HG03469 (cell line): ENCODE results near the gene DPCD.
"Not testable (repeated sequence)": the region's sequence is repeated elsewhere in the genome, so short reads cannot be mapped to it uniquely, and the experiment has no call there.

Experiments used
- ATAC-seq: cut with Tn5 transposase; IDR thresholded peaks from one replicate; pipeline ENCODE4 v1.9.1; 2021; ENCODE audit warnings: mild to moderate bottlenecking, moderate library complexity, moderate number of reproducible peaks; ENCODE audit not compliant: unreplicated experiment

The DPCD gene

DNA sequence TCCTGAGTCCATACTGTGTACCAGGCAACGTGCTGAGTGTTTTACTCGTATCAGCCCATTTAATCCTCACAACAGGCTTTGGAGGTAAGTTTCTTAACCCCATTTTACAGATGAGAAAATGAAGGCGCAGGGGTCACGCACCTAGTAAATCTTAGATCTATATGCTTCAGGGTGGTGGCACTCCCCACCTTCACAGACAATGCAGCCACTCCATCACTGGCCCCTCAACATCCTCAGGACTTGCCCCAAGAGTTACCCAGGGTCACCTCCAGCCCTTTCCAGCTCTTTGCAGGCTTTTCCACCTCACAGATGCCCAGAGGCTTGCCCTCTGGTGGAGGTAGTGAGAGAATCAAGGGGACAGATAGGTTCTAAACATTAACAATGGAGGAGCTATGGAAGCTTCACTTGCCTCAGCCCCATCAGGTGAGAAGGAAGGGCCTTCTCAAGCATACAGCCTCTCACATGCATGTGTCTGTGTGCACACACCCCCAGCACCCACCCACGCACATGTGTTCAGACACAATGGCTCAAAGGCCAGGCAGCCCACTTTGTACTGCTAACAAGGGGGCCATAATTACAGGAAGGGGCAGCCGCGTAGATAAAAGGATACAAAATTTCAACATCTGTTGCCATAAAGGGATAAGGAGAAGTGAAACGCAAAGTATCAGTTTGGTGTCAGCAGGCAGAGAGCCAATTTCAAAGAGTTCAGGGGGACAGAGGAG is 29.1 kb downstream of the DPCD start:
- ATAC-seq = no peak

DNA sequence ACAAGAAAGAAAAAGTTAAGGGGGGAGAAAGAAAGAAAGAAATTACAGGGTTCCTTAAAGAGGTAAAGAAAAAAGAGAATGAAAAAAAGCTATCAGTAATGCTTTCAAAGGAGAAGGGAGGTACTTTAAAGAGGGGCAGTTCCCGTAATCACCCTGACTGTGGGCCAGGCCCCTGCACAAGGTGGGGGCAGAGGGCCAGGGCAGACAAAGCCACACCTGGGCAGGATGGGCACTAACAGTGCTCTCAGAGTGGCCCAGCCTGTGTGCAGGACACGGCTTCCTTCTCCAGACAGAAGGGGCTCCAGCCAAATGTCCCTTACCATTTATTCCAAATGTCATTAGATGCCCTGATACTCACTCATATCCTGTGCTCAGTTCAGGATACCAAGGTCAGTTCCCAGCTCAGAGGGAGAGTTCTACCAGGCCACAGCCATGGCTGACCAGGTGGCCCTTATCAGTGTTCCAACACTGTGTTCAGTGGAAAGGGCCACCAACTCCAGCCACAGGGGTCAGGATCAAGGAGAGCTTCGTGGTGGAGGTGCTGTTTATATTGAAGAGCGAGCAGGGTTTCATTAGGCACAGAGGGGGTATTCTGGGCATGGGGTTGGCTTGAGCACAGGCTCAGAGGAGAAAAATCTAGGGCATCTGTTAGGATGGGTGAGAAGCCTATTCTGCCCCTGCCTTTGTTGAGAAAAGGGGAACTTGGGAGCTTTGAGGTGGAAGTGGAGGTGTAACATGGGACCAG is 29.9 kb downstream of the DPCD start:
- ATAC-seq = no peak

DNA sequence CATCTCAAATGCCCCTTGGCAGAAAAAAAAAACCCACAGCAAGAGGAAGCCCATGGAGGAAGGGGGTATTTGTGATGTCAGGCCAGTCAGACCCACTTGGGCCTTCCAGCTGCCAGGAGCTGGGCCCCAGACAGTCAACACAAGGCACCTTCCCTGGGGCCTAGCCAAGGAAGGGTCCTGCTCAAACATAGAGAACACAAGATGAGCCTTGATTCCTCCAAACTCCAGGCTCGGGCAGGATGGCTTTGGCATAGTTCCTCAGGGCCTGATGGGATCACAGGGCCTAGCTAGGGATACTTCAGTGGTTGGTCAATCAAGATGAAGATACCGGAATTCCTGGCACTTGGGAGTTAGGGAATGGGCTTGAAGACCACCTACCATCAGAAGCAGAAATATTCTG is 30.8 kb downstream of the DPCD start:
- ATAC-seq = no peak

DNA sequence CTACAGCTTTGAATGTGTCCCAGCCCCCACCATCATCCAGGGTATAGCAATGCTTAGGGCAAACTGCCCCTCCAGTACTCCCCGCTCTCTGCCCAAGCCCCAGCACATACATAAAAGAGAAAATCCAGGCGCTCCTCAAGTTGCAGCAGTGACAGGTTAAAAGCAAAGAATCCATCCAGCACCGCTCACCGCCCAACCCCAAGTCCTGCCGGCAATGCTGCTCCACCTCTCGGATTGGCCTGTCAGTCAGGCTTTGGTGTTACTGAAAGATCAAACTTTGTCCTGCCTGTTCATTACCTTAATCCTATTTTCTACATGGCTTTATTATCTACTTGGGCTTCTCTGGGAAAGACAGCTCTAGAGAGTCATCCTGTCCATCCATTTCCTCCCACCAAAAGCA is 31.9 kb downstream of the DPCD start:
- no peak for ATAC-seq

DNA sequence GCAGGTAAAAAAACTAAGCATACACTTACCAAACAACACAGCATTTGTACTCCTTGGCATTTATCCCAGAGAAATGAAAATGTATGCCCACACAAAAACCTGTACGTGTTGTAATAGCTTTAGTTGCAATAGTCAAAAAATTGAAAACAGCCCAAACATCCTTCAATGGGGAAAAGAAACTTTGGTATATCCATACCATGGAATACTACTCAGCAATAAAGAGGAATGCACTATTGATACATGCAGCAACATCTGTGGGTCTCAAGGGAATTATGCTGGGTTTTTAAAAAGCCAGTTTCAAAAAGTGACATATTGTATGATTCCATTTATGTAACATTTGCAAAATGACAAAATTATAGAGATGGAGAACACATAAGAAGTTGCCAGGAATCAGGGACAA is 35.4 kb downstream of the DPCD start:
- no peak for ATAC-seq

DNA sequence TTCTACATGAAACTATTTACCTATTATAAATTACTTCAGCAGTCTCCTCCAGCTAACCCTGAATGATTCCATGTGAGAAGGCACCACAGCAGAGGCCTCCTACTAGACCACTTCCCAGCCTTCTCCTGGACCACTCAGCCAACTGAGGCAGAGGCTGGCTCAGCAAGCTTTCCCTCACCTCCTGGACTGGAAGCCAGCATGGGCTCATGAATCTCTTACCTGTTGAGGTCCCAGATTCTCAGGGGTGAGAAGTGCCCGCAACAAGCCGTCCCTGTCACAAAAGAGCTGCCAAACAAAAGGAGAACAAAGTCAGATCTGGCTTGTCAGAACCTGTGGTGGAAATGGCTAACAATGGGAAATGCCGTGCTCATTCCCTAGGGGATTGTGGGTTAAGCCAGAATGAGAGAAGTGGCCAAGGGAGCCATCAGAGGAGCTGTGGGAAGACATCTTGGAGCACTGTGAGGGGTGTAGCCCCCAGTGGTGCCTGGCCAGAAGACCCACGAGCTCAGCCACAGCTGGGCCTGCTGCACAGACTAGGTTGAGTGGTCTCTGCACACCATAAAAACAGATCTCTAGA is 36.5 kb downstream of the DPCD start:
- no peak for ATAC-seq

DNA sequence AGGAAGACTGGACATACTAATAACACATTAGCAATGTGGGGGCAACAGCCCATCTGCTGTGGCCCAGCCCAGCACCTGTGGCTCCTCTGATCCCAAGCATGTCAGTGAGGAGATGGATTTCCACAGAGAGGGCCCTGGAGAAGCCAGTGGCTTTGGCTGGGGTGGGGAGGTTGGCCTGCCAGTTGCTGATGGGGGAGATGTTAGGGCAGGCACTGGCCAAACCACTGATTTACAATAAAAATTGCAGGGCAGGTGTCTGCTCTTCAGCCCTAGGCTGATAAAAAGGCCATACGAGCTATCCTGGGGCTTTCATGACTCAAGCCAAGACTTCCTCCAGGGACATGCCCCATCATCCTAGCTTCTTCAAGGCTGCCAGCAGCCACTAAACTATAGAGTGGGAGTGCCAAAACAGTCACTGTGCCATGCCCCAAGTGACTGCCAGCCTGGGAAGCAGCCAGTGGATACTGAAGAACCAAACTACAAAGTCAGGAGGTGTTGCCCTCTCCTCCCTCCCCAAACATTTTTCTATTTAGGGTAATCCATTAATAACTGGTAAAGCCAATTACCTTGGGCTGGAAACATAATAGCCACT is 37.8 kb downstream of the DPCD start:
- ATAC-seq = no peak

DNA sequence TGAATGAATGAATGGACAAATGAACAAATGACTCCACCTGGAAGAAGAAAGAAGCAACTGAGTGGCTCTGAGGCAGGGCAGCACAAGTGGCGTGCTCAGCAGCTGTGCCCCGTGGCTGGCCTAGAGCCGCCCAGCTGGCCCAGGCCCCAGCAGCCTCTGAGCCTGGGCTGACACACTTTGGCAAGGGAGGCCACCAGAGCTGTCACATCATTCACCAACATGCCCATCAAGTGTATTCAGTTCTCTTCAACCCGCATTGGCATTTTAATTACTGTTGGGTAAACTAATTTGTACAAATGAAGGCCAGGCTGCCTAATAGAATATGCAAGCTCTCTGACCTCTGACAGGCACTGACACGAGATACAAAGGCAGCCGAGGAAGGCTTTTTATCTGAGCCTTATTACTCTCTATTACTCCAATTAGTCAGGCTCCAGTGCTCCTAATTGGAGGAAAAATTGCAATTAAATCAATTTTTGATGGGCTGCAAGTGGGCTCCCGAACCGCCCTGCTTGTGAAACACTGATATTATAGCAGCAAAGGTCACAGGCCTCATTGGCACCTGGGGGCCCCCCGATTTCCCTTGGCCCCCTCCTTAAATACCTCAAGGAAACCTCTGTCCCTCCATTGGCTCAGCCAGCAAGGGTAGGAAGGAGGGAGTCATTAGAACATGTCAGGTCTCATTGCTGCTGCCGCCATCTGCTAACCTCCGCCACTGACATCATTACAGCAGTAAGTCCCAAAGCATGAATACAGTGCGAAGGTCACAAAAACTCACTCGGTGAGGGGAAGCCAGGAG is 41.9 kb downstream of the DPCD start:
- ATAC-seq = no peak

DNA sequence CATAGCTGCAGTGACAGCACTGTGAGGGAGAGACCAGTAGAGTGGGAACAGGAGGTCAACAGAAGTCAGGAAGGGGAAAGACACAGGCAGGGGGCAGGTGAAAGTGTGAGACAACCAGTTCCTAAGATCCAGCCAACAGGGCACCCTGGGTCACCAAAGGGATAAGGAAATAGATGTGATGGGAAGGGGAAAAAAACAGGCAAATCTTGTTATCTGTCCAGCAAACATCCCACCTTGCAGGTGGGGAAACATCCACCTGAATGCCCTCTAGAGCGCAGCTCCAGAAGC is 42.5 kb downstream of the DPCD start:
- ATAC-seq = no peak

DNA sequence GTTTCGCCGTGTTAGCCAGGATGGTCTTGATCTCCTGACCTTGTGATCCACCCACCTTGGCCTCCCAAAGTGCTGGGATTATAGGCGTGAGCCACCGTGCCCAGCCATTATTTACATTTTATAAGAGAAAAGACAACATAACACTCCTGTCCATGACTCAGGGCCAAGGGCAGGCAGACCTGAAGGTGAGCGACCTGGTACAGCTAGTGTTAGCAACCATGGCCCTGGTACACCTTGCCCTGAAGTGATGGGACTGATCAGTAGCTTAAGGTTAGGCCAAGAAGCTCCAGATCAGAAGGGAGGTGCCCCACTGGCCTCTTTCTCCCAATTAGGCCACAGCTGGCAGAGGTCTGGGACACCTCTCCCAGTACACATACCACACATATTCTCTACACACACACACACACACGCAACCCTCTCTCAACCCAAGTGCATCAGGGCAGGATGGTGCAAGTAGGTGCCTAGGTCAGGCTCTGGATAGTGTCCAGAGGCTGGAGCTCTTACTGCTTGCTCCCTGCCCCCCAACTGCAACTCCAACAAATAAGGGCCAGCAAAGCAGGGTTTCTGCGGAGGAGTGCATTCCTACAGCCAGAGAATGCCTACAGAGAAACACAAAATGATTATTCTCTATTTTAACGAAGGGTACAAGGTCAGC is 43.8 kb downstream of the DPCD start:
- ATAC-seq = no peak

DNA sequence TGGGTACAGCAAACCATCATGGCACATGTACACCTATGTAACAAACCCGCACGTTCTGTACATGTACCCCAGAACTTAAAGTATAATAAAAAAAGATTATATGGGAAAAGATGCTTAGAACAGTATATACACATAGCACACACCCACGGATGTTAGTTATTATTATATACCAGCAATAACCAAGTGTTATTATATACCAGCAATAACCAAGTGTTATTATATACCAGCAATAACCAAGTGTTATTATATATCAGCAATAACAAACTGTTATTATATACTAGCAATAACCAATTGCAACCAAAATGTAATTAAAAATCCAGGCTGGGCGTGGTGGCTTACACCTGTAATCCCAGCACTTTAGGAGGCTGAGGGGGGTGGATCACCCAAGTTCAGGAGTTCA is 45.4 kb downstream of the DPCD start:
- ATAC-seq = not testable (repeated sequence)

DNA sequence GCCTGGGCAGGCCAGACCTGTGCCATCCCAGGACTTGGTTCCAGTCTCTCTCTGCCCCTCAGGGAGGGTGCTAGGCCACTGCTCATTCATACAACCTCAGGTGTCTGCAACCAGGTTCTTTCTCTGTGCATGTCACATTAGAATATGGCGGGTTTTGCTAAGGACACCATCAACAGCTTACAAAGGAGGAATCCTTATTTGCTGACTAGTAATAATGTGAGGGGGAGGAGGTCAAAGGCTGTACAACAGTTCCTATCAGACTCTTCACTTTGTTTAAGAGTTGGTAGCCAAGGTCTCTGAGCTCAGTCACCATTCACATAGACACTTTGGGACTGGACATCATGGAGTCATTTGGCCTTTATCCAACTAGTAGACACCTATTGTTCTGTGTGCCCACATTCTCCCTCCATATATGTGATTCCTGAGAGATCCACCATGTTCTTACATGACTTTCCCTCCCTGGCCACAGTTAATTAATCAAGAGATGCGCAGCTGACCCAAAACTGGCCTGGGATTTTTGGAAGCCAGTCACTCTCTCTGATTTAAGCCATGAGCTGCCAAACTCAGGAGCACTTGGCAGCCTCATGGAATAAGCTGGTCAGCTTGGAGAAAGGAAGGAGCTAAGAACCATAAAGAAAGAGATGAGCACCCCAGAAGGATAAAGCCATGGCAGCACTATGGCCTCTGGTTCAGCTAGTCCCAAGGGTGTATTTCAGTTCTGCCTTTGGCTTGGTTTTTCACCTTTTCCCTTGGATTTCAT is 51.2 kb downstream of the DPCD start:
- no peak for ATAC-seq

DNA sequence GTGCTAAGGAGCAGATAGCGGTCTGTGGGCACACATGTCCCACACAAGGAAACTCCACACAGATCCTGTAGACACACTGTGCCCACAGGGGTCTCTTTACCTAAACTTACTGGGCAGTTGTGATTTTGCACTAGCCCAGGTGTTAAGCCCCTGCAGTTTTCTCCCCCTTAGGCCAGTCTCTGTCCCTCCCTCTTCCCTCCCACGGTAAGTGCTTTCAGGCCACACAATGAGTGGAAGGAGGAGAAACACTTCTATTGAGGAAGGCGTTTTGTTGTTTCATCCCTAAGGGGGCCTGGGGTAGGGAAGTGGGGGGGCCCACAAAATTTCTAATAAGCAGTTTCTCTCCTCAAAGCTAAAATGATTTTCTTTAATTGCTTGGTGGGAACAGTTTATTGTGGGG is 55.4 kb downstream of the DPCD start:
- no peak for ATAC-seq

DNA sequence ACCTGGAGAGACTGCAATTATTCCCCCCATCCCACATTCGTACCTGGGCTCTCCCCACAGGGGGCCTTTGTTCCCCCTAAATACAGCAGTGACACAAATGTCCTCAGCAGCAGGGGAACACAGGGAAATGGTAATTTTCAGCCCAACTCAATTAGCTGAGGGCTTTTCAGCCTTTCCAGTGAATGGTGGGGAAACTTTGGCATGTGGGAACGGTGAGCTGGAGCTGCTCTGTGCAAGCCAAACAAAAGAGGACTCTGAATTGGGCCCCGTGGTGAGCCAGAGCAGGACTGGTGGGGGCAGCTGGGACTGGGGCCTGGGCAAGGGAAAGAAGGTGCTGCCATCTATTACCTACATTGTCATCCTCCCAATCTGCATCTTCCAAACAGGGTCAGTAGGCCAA is 55.9 kb downstream of the DPCD start:
- no peak for ATAC-seq

DNA sequence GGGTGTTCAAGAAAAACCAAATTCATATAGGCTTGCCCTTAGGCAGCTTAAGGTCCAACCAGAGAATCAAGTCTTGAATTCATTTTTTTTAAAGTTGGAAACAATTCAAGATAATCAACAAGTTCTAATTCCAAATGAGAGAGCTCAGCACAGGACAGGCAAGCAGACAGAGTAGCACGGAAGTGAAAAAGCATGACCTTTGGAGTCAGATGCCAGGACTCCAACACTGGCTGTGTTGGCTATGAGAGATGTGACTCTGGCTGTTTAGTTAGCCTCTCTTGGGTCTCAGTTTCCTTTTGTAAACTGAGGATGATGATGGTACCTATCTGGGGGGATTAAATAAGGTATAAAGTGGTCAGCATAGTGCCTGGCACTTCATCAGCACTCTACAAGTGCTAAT is 57.5 kb downstream of the DPCD start:
- no peak for ATAC-seq

DNA sequence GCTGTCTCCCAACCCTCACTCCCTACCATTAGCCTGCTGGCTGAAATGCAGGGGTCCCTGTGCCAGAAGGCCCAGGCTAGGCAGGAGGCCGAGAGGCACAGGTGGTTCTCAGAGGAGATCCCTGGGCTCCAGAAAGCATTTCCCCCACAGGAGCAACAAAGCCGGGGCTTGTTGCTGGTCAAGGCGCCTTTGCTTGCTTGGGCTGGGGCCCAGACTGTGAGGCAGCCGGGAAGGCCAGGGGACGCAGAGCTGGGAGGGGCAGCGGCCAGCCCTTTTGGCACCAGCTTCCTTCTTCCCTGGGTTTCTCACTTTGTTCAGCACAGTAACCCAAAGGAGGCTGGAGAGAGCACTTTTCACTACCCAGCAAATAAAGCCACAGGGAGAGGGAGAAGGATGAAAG is 58.2 kb downstream of the DPCD start:
- ATAC-seq = no peak

DNA sequence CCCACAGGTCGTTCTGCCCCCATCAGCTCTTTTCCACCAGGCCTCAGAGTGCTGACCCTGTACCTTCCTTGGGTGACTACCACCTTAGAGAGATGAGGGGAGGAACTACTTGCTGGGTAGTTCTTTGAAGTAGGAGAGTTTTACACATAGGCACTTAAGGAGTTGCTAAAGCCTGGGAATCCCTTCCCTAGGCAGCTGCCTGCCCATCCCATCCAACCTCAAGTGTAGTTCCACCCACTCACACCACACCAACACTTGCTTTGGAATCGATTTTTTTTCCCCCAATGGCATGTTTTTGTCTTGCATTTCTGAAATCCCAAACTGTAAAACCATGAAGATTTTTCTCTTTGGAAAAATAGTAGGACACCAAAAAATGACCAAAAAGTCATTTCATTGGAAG is 59.1 kb downstream of the DPCD start:
- ATAC-seq = no peak

DNA sequence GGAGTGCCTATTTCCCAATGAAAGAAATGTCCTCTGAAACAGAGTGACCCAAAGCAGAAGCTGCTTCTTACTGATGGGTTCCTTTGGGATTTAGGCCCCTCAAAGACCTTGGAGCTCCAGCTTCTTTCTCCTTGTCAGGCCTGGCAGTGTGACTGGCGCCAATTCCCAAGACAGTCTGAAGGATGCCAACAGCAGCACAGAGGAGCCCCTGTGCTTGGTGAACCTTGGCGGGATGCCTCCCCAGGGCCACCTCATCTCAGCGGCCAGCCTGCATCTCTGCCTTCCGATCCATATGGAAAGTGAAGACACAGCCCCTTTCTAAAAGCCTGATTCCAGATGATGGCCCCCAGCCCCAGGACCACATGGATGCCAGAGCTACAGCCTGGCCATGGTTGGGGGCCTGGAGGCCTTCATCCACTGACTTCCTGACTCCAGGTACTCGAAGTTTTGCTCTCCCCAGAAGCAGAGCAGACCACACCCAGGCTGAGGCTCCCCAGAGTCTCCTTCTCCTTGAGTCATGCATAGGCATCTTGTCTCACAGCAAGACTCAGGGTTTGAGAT is 61.5 kb downstream of the DPCD start:
- ATAC-seq = no peak

DNA sequence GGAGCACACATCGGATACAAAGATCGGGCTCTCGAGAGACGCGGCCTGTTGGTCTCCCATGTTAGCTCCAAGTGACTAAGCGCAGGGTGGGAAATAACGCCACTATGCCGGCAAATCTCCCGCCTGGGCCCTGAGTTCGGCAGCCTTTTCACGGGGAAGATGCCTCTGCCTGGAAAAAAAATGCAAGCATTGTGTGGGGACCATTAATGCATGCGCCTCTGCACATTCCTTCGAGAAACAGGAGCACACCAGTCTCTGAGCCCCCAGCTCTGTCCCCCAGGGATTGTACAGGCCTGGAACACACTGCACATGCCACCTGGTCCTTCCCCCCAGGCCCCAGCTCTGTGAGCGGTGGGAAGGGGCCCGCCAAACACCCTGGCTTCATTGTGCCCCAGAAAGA is 62.7 kb downstream of the DPCD start:
- no peak for ATAC-seq

DNA sequence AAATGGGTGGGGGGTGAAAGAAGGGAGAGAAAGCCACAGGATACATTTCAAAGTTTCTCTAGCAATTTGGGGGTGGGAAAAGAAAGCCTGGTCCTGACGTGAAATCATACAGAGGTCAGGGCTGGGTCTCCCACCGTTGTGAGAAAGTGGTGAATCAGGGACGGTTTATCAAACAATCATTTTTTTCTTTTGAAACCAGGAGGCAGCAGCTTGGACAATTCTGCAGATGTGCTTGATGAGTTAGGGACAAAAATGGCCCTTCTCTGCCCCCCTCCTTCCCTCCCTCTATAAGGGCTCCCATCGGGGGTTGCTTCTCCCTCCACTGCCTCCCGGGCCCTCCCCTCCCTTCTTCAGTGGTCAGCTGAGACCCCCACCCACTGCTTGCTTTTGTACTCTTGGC is 63.2 kb downstream of the DPCD start:
- ATAC-seq = no peak
